Hematopoietic multipotent progenitor cell treated with erythropoietin and hydrocortisone succinate and interleukin-3 and kit ligand, for 15 days (in vitro differentiated cells): ENCODE measurements around the gene CD7.

Experiments
- DNase-seq: peaks from one replicate; pipeline ENCODE4 v3.0.0-alpha.2; 2015; ENCODE audit warnings: low spot score

CD7 gene

GRCh38 chr17:82314727-82315605, 2.4 kb downstream of the CD7 start:
- DNase-seq, result no peak

DNA sequence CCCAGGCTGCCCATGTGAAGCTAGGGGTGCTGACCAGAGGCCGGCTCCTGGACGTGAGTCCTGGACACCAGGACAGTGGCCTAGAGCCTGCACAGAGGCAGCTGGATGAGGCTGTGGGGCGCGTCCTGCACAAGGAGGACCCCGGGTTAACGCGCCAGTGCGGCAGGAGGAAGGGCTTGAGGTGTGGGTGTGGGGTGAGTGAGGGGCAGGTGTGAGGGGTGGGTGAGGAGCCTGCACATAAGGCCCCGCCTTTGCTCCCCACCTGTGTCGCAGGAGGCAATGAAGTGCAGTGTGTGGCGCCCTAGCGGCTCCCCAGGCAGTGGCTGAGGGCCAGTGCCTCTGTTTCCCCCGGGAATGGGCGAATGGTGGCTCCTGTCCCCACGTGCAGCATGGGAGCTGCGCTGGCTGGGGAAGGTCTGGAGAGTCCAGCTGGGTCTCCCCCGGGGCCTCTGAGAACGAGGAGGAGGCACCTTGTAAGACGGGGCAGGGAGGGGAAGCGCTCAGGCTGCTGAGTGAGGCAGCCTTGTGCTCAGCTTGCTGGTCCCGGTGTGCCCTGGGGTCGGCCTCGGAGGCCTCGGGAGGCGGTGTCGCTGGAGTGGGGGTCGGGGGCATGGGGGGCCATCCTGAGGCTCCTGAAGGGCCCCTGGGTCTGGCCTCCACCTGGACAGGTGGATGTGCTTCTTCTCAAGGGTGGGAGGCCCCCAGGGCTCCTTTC, 3.2 kb downstream of the CD7 start:
- DNase-seq, result no peak

DNA sequence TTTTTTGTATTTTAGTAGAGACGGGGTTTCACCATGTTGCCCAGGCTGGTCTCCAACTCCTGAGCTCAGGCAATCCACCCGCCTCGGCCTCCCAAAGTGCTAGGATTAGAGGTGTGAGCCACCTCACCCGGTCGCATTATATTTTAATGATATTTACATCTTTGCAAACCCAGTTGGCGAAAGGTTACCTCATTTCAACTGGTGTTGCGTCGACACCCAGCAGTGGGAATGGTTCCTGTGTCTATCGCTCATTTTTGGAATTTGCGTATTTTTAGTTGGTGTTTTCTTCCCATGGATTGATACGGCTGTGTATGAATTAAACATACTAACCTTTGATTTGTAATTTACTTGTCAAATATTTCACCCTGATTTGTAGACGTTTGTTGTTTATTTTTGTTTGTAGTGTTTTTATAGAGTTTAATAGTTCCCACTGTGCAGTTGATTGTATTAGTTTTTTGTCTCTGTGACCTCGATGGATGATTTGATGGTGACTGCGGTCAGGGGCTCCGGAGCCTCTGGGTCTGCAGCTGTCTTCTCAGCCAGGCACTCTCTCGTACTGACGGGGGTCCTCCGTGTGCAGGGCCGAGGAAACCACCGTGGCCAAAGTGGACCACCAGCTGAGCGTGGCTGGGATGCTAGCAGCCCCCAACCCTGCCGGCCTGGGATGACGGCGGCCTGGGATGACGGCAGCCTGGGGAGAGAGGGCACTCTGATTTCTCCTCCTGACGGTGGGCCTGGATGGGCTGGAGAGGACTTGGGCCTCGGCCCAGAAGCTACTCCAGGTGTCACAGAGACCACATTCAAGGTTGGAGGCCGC, 4.0 kb downstream of the CD7 start:
- no peak for DNase-seq

- no peak for DNase-seq
Measured at GRCh38 chr17:82311971-82312370, 5.4 kb downstream of the CD7 start.

GRCh38 chr17:82310877-82311276, 6.5 kb downstream of the CD7 start:
- no peak for DNase-seq

DNA sequence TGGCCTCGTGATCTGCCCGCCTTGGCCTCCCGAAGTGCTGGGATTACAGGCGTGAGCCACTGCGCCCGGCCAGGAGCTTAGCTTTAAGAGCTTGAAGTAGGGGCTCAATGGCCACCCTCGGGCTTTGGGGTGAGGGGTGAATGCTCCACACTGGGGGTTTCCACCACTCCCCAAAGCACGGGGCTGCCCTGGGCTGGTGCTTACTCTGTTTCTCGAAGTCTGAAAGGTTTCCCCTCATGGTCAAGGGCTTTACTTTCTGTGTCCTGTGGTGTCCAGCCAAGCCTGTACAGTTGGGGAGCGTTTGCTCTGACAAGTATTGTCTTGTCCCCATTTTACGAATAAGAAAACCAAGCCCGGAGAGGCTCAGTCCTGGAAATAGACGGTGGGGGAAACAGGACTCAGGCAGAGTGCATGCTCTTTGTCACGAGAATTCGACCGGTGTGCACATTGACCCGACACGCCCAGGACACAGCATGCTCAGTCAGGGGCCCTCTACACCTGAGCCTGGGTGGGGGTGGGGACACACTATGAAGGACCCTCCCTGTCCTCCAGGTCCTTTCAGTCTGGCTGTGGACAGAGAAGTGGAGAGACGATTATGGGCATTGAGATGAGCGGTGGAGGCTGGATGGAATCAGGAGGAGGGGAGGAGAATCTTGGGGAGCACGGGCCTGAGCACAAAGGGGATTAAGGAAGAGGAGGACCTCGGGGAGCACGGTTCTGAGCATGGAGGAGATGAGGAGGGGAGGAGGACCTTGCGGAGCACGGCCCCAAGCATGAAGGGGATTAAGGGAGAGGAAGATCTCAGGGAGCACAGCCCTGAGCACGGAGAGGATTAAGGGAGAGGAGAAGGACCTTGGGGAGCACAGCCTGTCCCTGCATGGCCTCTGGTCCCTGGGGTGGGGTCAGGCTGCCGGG, 7.5 kb downstream of the CD7 start:
- no peak for DNase-seq

GRCh38 chr17:82305727-82306300, 11.6 kb downstream of the CD7 start:
- DNase-seq, result no peak

- DNase-seq, result no peak
Measured at GRCh38 chr17:82304826-82305726, 12.3 kb downstream of the CD7 start.

- no peak for DNase-seq
Measured at GRCh38 chr17:82303944-82304808, 13.2 kb downstream of the CD7 start.

DNA sequence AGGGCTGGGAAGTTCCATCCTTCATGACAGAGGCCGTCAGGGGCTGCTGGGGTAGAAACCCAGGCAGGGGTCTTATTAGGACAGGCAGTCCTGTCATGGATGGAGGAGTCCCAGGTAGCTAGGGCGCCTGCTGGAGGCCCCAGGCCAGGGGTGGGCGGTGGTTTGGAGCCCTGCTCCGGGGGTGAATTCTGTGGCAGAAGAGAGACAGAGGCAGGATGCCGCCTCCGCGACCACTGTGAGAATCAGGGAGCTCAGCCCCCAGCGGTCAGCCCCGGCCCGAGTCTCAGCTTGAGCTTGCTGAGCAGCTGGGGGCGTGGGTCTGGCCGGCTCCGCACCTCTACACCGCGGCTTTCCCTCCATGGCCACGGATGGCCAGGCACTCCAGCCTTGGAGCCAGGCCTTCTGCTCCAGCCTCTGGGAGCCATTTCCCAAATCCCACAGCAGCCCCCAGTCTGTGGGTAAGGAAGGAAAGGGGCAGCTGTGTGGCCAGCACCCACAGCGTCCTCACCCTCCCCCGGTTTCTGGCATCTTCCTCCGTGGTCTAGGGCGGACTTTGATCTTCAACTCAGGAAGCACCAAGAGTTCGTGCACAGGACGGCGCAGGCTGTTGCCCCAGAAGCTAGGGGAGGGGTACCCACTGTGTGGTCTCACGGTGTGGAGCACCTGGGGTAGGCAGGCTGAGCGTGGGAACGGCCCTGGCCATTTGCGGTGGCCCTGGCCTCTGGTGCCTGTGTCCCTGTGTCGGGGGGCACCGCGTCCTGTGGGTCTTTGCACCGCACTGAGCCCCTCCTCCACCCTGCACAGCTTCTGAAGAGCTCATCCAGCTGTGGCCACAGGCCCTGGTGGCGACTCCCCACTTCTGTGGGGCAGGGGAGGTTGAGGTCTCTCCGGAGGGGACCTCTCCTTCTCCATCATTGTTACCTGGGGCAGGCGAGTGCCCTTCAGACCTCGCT, 14.1 kb downstream of the CD7 start:
- DNase-seq, result no peak

DNA sequence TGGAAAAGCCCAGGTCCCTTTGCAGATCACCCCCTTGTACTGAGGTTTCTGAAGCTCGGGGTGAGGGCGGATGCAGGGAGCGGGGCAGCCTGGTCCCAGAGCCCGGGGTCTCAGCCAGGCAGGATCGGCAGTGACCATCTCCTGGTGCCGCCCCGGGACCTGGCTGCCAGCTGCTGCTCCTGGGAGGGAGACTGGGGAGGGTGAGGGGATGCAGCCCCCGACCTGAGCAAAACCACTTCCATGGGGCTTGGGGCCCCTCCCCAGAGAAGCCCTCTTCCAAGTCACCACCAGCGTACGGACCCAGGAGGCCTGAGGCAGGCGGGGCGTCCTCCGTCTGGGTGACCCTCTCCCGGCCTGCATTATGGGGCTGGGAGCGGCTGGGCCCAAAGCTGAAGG, 14.8 kb downstream of the CD7 start:
- DNase-seq, result no peak

GRCh38 chr17:82301916-82302567, 15.4 kb downstream of the CD7 start:
- no peak for DNase-seq

- no peak for DNase-seq
Measured at GRCh38 chr17:82301300-82301915, 16.0 kb downstream of the CD7 start.

DNA sequence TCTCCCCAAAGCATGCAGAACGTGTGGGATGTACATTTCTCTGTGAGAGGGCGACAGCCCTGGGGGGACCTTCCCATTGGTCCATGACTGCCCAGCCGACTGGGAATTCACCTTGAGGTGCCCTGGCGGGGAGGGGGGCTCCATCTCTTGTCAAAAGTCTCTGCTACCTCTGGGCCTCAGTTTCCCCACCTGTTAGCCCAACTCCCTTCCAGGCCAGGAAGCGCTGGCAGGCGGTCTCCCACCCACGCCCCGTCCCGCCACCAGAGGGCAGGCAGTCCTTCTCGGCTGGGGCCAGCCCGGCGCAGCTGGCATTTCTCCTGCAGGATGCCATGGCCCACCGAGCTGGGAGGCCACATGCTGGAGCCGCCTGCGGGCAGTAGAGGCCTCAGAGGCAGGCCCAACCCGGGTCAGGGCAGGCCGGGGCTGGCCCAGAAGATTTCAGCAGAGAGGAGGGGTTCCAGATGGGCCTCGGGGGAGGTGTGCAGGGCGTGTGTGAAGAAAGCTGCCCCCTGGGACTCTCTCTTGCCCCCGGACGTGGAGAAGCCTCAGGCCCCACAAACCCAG, 16.6 kb downstream of the CD7 start:
- peak; percentile 38 for DNase-seq

- DNase-seq, result no peak
Measured at GRCh38 chr17:82300228-82300627, 17.2 kb downstream of the CD7 start.

DNA sequence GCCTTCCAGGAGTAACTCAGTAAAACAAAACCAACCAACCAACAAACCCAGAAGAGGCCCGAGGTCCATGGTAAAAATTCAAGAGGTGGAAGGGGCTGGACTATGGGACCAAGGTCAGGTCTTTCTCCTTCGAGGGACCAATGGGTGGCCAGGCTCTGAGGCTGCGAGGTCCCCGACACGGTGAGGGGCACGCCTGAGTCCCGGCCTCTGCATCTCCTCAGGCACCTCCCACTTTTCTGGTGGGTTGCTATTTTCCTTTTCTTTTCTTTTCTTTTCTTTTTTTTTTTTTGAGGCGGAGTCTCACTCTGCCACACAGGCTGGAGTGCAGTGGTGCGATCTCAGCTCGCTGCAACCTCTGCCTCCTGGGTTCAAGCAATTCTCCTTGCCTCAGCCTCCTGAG, 18.0 kb downstream of the CD7 start:
- DNase-seq, result no peak
